ENCODE measurements around the gene PODXL2.

GRCh38 chr3:127587876-127588275 is 41.1 kb upstream of the PODXL2 start:
- no peak for TF ChIP-seq CTCF (optimal IDR thresholded peaks at IDR 0.05 in 1 of 3, IDR thresholded peaks at IDR 0.05 in 1 of 3, conservative IDR thresholded peaks at IDR 0.05 in 1 of 3; ENCODE audit: extremely low read depth in 1 of 3, insufficient read depth in 2 of 3, low read length in 3 of 3)
- TF ChIP-seq EZH2 (IDR thresholded peaks at IDR 0.05; ENCODE audit: low read length), result no peak

Data from keratinocyte (primary cell).